GM12865 (cell line): Measurements from ENCODE around the gene INSYN1.

ENCODE experiments used
- DNase-seq: peaks from one replicate; pipeline ENCODE4 v3.0.0; 2010; ENCODE audit warnings: low read depth
- H3K4me3 ChIP-seq: 2 replicates; pipeline ENCODE4 v1.5.1; 2011; ENCODE audit warnings: mild to moderate bottlenecking, low read depth, low read length, control low read depth
- CTCF ChIP-seq: IDR thresholded peaks from 2 replicates; pipeline ENCODE4 v1.5.1; 2011; ENCODE audit warnings: low read length, control low read depth, low read depth, inconsistent platforms; ENCODE audit not compliant: insufficient read depth; ENCODE audit errors: missing control alignments

INSYN1 gene

GRCh38 chr15:73715417-73715816 is 37.7 kb downstream of the INSYN1 start:
- no peak overlapping the region for H3K4me3 ChIP-seq
- no peak for TF ChIP-seq CTCF
- DNase-seq: no peak

GRCh38 chr15:73714695-73715301 is 38.4 kb downstream of the INSYN1 start:
- no peak for TF ChIP-seq CTCF
- DNase-seq: no peak
- no peak overlapping the region for H3K4me3 ChIP-seq

- DNase-seq: no peak
- no peak for TF ChIP-seq CTCF
- no peak overlapping the region for H3K4me3 ChIP-seq
These were observed 41.0 kb downstream of the INSYN1 start for GRCh38 chr15:73712107-73712506.

- no peak overlapping the region for H3K4me3 ChIP-seq
- TF ChIP-seq CTCF: no peak
- no peak for DNase-seq
These were observed 41.6 kb downstream of the INSYN1 start for GRCh38 chr15:73711526-73711925.

GRCh38 chr15:73710321-73710720 is 42.8 kb downstream of the INSYN1 start:
- no peak for DNase-seq
- no peak overlapping the region for H3K4me3 ChIP-seq
- no peak for TF ChIP-seq CTCF

GRCh38 chr15:73709686-73710085 is 43.5 kb downstream of the INSYN1 start:
- DNase-seq: no peak
- TF ChIP-seq CTCF: no peak

GRCh38 chr15:73709241-73709640 is 43.9 kb downstream of the INSYN1 start:
- TF ChIP-seq CTCF: no peak
- no peak overlapping the region for H3K4me3 ChIP-seq
- no peak for DNase-seq

More at GRCh38 chr15:73709686-73710085, 43.5 kb downstream of the INSYN1 start:
- H3K4me3 ChIP-seq: no peak overlapping the region
